Activated T-cell treated with anti-CD3 and anti-CD28 coated beads, Interleukin-2, amount 50 U/mL, for 24 hours (primary cell): Measurements from ENCODE around the gene NR6A1.

Experiments used
- DNase-seq: peaks from one replicate; pipeline ENCODE4 v3.0.0-alpha.2; 2020
- H3K27ac Mint-ChIP-seq: 2 replicates; pipeline ENCODE4 v1.8.0; 2020; ENCODE audit warnings: mild to moderate bottlenecking, mixed read lengths
- H3K27me3 Mint-ChIP-seq: 2 replicates; pipeline ENCODE4 v1.8.0; 2020; ENCODE audit warnings: mixed read lengths
- H3K36me3 Mint-ChIP-seq: 2 replicates; pipeline ENCODE4 v1.8.0; 2020; ENCODE audit warnings: low read depth, mixed read lengths
- H3K4me1 Mint-ChIP-seq: 2 replicates; pipeline ENCODE4 v1.8.0; 2020; ENCODE audit warnings: low read depth, mixed read lengths
- H3K4me3 Mint-ChIP-seq: 2 replicates; pipeline ENCODE4 v1.8.0; 2020; ENCODE audit warnings: mild to moderate bottlenecking, moderate library complexity, mixed read lengths
- H3K9me3 Mint-ChIP-seq: 2 replicates; pipeline ENCODE4 v1.8.0; 2020; ENCODE audit warnings: mixed read lengths

The NR6A1 gene

DNA sequence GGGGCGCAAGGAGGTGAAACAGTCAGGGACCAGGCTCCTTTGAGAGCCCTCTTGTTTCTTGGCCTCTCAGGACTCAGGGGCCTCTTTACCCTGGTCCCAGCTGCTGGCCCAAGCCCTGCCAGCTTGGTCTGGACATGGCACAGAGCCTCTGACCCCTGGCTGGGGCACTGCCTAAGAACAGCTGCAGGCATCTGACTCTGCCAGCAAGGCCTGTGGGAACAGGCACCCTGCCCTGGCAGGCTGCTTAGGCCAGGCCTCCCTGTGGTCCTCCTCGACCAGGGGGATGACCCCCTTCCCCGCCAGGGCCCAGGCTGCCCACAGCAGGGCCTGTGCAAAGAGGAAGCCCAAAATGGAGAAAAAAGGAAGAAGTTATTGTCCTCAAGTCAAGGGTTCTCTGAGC is 31.3 kb upstream of the NR6A1 start:
- Mint-ChIP-seq H3K4me1 (no peaks in the 10 kb centered on the region), H3K4me3 (no peak overlapping the region), H3K9me3 (no peaks in the 10 kb centered on the region), H3K36me3 (no peaks in the 10 kb centered on the region), H3K27me3 (peaks cover 6% of the 10 kb centered on the region), H3K27ac (no peak overlapping the region)
- no peak for DNase-seq

DNA sequence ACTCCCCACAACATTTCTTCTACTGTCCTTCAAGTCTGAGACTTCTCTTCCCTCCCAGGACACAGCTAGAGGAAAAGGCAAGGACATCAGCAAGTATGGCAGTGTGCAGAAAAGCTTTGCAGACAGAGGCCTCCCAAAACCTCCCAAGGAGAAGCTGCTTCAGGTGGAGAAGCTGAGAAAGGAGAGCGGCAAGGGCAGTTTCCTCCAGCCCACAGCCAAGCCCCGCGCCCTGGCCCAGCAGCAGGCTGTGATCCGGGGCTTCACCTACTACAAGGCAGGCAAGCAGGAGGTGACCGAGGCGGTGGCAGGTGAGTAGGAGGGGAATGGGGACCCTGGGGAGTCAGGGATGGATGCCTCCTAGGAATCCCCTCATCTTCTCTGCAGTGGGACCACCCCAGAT is 30.2 kb upstream of the NR6A1 start:
- Mint-ChIP-seq H3K36me3 (no peaks in the 10 kb centered on the region), H3K4me3 (no peak overlapping the region), H3K27ac (no peak overlapping the region), H3K9me3 (no peaks in the 10 kb centered on the region), H3K4me1 (no peaks in the 10 kb centered on the region), H3K27me3 (peaks cover 15% of the 10 kb centered on the region)
- DNase-seq = no peak

DNA sequence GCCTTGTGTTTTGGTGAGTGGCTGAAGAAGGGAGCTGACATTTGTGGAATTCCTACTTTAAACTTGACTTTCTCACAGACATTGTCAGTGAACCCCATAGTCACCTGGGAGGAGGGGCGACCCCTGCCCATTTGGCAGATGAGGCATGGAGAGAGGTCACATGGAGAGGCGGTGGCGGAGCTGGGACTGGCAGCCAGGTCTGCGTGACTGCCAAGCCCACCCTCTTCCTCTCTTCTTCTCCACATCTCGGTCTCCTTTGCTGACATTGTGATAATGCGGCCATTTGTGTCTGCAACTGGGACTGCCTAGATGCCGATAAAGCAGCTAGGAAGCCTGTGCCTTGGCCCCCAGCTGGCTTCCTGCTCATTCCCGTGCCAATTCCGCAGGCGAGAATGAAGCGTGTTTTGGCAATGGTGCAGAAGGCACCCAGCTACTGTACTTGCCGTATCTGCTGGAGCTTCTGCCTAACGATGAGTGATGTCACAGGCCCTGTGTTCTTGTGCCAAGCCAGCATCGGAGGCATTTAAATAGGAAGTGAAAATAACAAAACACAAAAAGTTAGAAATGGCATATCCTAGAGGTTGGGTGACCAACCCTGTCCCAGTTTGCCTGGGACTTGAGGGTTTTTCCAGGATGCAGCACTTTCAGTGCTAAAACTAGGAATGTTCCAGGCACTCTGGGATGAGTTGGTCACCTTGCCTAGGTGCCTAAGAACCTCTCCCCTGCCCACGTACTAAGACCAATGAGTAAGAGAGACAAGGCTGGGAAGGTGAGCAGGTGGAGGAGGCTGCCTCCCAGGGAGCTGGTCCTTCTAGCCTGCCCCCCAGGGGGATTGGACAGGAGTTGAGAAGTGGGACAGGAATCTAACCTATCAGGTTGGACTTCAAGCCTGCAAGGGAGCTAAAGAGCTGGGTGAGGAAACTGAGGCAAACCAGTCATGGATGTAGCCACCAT is 29.5 kb upstream of the NR6A1 start:
- H3K36me3 Mint-ChIP-seq = no peaks in the 10 kb centered on the region
- no peak overlapping the region for H3K27ac Mint-ChIP-seq
- no peak for DNase-seq
- H3K27me3 Mint-ChIP-seq = peaks cover 17% of the 10 kb centered on the region
- no peaks in the 10 kb centered on the region for H3K4me1 Mint-ChIP-seq
- no peaks in the 10 kb centered on the region for H3K9me3 Mint-ChIP-seq
- no peak overlapping the region for H3K4me3 Mint-ChIP-seq

DNA sequence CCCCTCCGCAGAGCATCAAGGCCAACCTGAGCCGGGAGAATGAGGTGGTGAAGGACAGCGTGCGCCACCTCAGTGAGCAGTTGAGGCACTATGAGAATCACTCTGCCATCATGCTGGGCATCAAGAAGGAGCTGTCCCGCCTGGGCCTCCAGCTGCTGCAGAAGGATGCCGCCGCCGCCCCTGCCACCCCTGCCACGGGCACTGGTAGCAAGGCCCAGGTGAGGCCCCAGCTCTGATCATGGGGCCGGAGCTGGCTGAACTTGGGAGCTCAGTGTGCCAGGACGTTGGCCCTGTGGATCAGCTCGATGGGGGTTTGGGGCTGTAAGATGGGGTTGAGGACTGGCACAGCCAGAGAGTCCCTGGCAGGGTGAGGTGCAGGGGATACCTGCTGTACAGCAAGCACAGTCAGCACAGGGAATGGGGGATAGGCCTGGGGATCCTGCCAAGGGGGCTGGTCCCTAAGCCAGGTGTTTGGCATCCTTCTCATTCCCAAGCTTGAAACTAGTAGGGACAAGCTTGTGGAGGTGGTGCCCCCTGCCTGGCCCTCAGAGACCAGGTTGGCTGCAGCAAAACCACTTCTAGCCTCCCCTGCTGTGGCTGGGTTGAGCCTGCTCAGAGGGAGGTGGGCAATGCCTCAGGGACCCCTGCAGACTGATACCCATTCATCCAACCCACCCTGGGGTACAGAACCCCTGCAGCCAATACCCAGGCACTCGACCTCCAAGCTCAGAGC is 28.3 kb upstream of the NR6A1 start:
- H3K36me3 Mint-ChIP-seq = no peaks in the 10 kb centered on the region
- H3K4me3 Mint-ChIP-seq = no peak overlapping the region
- no peaks in the 10 kb centered on the region for H3K9me3 Mint-ChIP-seq
- peaks cover 17% of the 10 kb centered on the region for H3K27me3 Mint-ChIP-seq
- no peak for DNase-seq
- no peaks in the 10 kb centered on the region for H3K4me1 Mint-ChIP-seq
- no peak overlapping the region for H3K27ac Mint-ChIP-seq

DNA sequence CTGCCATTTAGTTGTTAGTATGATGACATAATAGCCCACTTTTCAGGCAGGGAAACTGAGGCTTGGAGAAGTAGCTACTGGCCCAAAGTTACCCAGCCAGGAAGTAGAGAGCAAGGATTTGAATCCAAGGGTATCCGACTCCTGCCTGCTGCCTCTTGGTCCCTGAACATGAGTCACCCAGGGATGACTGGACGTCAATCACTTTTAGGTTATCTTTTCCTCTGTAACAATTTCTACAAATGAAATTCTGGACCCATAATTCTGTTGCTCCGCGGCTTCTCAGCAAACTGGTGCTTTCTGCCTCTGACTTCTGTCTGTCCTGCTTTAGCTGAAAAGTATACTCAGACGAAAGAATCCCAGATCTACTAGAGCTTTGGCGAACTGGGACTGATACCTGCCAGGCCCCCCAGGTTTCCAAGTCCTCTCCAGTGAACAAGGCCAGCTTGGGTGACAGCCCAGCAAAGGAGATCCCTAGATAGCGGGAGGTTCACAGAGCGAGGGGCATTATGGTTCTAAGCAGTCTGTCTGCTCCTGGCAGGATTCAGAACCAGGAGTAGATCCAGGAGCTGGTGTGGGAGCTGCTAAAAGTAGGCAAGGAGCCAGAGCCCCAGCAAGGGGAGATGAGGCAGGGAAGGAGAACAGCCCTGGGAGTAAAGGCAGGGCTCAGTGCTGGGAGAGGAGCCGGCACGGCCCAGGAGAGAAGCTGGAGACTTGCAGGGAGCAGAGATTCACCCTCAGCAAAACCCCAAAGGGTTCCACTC is 26.4 kb upstream of the NR6A1 start:
- no peak overlapping the region for H3K4me3 Mint-ChIP-seq
- no peaks in the 10 kb centered on the region for H3K4me1 Mint-ChIP-seq
- no peaks in the 10 kb centered on the region for H3K9me3 Mint-ChIP-seq
- H3K27me3 Mint-ChIP-seq = peaks cover 29% of the 10 kb centered on the region
- H3K36me3 Mint-ChIP-seq = no peaks in the 10 kb centered on the region
- no peak for DNase-seq
- H3K27ac Mint-ChIP-seq = no peak overlapping the region

DNA sequence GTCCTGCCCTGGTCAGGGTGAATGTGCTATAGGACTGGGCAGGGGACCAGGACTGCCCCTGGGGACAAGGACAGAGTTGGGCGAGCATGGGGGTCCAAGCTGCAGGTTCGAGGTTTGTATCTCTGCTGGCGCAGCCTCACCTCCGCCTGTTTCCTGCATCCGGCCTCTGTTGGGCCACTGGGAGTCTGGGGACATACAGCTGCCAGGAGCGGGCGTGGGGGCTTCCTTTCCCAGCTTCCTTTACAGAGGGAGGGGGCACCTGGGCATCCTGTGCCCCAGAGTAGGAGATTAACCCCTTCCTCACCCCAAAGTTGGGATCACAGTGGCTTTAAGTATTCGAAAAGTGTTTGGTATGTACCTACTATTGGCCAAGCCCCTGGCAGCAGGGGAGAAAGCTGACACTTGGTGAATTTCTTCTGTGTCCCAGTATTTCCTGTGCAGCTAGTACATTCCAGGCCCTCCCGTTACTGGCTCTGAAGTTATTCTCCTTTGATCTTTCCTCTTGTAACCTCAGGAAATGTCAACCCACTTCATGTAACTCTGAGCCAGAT is 24.8 kb upstream of the NR6A1 start:
- peaks cover 37% of the 10 kb centered on the region for H3K27me3 Mint-ChIP-seq

DNA sequence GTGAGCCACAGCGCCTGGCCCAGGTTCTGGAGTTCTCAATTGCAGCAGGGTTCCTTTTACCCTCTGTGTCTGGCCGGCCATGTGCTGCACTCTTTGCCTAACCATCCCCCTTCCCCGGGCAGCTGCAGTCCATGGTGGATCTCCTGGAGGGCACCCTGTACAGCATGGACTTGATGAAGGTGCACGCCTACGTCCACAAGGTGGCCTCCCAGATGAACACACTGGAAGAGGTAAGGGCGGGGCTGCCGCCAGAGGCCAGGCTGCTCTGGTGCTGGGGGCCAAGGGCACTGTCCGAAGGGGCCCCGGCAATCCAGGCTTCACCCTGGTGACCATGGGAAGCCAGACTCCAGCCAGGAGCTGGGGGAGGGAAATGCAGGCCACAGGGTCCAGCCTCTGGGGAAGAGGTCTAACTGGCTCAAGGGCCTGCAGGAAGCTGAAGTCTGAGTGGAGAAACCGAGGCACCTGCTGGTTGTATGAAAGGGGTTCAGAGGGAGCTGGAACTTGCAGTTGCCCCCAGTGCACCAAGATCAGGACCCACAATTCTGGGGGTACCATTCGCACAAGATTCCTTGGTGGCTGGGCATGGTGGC is 23.9 kb upstream of the NR6A1 start:
- H3K9me3 Mint-ChIP-seq = no peaks in the 10 kb centered on the region
- H3K4me3 Mint-ChIP-seq = no peak overlapping the region
- H3K27ac Mint-ChIP-seq = no peak overlapping the region
- H3K27me3 Mint-ChIP-seq = peaks cover 37% of the 10 kb centered on the region
- no peaks in the 10 kb centered on the region for H3K36me3 Mint-ChIP-seq
- no peaks in the 10 kb centered on the region for H3K4me1 Mint-ChIP-seq
- no peak for DNase-seq

More for the DNA sequence above, 24.8 kb upstream of the NR6A1 start:
- no peak overlapping the region for H3K4me3 Mint-ChIP-seq
- DNase-seq = no peak
- no peaks in the 10 kb centered on the region for H3K36me3 Mint-ChIP-seq
- no peaks in the 10 kb centered on the region for H3K9me3 Mint-ChIP-seq
- H3K27ac Mint-ChIP-seq = no peak overlapping the region
- H3K4me1 Mint-ChIP-seq = no peaks in the 10 kb centered on the region

DNA sequence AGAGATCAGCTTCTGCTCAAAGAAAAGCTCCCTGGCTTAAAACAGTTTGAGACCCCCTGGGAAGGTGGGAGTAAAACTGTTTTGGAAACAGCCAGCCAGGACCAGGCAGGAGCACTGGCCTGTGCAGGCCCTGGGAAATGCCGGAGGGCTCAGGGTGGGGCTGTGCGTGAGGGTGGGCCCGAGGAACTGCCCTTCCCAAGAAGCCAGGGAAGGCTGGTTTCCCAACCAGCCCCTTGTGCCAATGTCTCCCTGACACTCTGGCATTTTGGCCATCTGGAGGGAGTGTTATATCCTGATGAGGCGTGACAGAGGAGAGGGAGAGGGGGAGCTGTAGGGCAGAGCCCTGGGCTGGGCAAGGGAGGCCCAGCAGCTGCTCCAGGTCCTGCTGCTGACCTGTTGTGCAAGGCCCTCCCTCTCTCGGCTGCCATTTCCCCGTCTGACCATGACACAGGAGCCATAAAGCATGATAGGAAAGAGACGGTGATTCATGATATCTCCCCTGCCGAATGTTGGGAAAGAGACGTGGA is 22.0 kb upstream of the NR6A1 start:
- H3K9me3 Mint-ChIP-seq = no peaks in the 10 kb centered on the region
- no peak overlapping the region for H3K4me3 Mint-ChIP-seq
- H3K27me3 Mint-ChIP-seq = peaks cover 35% of the 10 kb centered on the region
- no peak for DNase-seq
- no peaks in the 10 kb centered on the region for H3K36me3 Mint-ChIP-seq
- no peak overlapping the region for H3K27ac Mint-ChIP-seq
- H3K4me1 Mint-ChIP-seq = no peaks in the 10 kb centered on the region

DNA sequence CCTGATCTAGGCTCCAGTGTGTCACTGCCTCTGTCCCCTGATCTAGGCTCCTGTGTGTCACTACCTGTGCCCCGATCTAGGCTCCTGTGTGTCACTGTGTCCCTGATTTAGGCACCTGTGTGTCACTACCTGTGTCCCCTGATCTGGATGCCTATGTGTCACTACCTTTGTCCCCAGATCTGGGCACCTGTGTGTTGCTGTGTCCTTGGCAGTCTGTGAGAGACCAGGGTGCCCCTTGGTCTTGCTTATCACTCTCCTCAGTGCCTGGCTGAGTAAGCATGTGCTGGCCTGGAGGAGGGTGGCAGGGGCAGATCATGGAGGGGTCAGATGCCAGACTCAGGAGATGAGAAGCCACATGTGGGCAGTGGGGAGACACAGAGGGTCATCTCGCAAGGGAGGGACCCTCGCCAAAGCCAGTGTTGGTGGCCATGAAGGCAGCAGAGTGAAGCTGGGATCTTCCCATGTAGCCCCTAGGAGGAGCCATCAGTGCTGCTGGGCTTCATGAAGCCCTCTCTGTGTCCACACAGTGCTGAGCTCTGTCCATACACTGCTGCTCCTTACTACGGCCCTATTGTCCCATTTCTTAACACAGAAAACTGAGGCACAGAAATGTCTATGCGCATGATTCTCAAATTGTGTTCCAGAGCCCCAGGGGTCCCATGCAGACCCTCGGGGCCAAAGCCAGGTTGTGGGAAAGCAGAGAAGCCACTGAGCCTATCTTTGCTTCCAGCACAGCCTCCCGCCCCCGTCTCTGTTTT is 21.3 kb upstream of the NR6A1 start:
- no peak for DNase-seq
- no peaks in the 10 kb centered on the region for H3K4me1 Mint-ChIP-seq
- H3K27me3 Mint-ChIP-seq = peaks cover 33% of the 10 kb centered on the region
- H3K27ac Mint-ChIP-seq = no peak overlapping the region
- H3K9me3 Mint-ChIP-seq = no peaks in the 10 kb centered on the region
- no peaks in the 10 kb centered on the region for H3K36me3 Mint-ChIP-seq
- no peak overlapping the region for H3K4me3 Mint-ChIP-seq

DNA sequence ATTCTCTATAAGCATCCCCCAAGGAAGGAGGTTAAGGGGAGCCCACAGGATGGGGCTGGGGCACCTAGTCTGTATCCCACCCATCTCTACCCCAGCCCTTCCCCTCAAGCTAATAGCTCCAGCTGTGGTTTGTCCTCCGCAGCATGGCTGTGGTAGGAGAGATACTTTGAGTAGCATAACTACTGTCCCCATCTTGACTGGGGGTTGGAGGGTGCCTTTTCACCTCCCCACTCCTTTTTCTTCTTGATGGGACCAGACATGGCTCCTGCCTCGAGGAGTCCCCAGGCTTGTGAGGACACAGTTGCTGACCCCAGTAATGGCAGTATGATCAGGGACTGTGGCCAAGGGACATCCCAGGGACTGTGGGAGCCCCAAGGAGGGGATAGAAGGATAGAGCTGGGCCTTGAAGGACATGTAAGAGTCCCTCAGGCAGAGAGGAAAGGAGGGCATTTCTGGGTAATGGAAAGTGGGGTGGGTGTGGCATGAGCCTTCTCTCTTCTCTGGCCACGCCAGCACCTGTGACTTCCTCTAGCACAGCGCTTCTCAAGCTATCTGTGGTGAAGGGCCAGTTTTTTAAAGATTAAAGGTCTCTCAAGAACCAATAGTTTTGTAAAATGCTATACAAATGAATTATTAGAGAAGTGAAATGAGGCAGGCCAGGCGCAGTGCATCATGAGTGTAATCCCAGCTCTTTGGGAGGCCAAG is 19.8 kb upstream of the NR6A1 start:
- Mint-ChIP-seq H3K4me1 (no peaks in the 10 kb centered on the region), H3K27me3 (peaks cover 20% of the 10 kb centered on the region), H3K9me3 (no peaks in the 10 kb centered on the region), H3K4me3 (no peak overlapping the region), H3K27ac (no peak overlapping the region), H3K36me3 (no peaks in the 10 kb centered on the region)
- no peak for DNase-seq

DNA sequence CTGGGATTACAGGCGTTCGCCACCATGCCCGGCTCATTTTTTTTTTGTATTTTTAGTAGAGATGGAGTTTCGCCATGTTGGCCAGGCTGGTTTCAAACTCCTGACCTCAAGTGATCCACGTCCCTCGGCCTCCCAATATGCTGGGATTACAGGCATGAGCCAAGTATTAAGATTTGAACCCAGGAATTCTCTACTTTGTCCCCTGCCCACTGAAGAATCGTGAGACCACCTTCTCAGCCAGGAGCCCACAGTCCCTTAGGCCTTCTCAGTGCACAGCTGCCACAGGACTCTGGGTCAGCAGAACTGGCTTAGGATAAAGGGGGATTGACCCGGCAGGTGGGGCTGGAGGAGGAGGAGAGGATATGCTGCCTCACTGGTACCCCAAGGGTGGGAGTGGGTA is 19.2 kb upstream of the NR6A1 start:
- Mint-ChIP-seq H3K27me3 (peaks cover 20% of the 10 kb centered on the region), H3K4me3 (no peak overlapping the region), H3K9me3 (no peaks in the 10 kb centered on the region), H3K27ac (no peak overlapping the region), H3K4me1 (no peaks in the 10 kb centered on the region), H3K36me3 (no peaks in the 10 kb centered on the region)
- DNase-seq = no peak

DNA sequence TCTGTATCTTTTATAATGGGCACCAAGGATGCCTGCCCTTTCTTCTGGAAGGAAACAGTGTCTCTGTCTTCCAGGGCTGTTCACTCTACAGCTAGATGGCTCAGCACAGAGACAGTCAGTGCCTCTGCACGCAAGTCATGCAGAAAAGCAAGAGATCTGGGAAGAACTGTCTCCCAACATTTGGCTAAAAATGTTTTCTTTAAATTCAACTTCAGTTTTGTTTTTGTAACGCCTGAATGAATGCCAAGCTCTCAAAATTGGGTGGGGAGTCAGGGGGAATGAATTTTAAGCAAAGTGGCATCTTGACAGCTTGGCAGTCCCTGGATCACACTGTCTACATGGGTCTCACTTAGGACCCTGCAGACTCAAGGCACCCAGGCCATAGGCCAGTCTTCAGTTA is 18.4 kb upstream of the NR6A1 start:
- no peak for DNase-seq
- H3K9me3 Mint-ChIP-seq = no peaks in the 10 kb centered on the region
- no peaks in the 10 kb centered on the region for H3K4me1 Mint-ChIP-seq
- no peaks in the 10 kb centered on the region for H3K36me3 Mint-ChIP-seq
- no peak overlapping the region for H3K4me3 Mint-ChIP-seq
- H3K27me3 Mint-ChIP-seq = peaks cover 20% of the 10 kb centered on the region
- H3K27ac Mint-ChIP-seq = no peak overlapping the region
